MM.1S (cell line): ENCODE results near the gene VEZT.

Experiments
- CTCF ChIP-seq: fragments of 300-600 bp; sonication (generic); IDR thresholded peaks from 2 replicates; pipeline ENCODE4 v1.5.1; 2016; ENCODE audit warnings: antibody characterized with exemption, low read length, mixed read lengths
- EZH2 ChIP-seq: fragments of 300-600 bp; sonication (generic); optimal IDR thresholded peaks from 2 replicates; pipeline ENCODE3; 2017; ENCODE audit warnings: low read depth, mild to moderate bottlenecking, antibody characterized with exemption, low read length, mixed read lengths
- EZH2phosphoT487 ChIP-seq: fragments of 300-600 bp; sonication (generic); IDR thresholded peaks from 2 replicates; pipeline ENCODE4 v1.6.1; 2018; ENCODE audit warnings: antibody characterized with exemption, low read length

DNA sequence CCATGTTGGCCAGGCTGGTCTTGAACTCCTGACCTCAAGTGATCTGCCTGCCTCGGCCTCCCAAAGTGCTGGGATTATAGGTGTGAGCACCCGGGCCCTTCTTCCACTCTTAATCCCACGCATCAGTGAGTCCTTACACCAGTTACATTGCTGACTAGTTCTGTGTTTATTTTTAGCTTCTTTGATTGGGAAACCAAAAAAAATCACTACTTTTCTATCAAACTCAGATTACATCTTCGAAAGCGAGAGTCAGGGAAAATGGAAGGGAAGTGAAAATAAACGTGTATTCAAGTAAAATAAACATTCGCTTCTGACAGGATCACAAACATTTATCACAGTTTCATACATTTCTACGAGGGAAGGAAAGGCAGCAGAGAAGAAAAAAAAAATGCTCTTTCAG, 32.5 kb upstream of the VEZT start:
- TF ChIP-seq CTCF = no peak
- no peak for TF ChIP-seq EZH2
- TF ChIP-seq EZH2phosphoT487 = no peak
